Stimulated activated CD4-positive, alpha-beta T cell treated with anti-CD3 and anti-CD28 coated beads, TNF-alpha, amount 100 ng/mL, for 48 hours (primary cell): ENCODE results near the gene BANK1.

Source experiments
- DNase-seq, 3 donors: peaks; one replicate each; pipeline ENCODE4 v3.0.0-alpha.2; 2020; ENCODE audit warnings: low read depth in 3 of 3

Gene BANK1

GRCh38 chr4:102027961-102028360 lies 237.4 kb downstream of the BANK1 start:
- no peak for DNase-seq

DNA sequence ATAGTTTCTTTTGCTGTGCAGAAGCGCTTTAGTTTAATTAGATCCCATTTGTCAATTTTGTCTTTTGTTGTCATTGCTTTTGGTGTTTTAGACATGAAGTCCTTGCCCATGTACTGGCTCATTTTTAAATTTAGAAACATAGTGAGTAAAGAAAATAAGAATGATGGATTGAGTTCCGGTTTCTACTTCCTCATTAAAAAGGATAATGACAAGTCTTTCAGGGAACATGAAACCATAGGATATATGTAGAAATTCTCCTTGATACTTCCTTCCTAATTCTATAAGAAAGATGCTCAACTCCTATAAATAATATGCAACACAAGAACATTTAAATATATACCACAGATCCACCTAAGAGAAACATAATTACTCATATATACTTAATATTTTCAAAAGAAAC lies 240.9 kb downstream of the BANK1 start:
- DNase-seq, result no peak

GRCh38 chr4:102036016-102036415 lies 245.5 kb downstream of the BANK1 start:
- DNase-seq, result no peak

- no peak for DNase-seq
These were observed 246.3 kb downstream of the BANK1 start for GRCh38 chr4:102036619-102037376.

- DNase-seq, result no peak
These were observed 247.0 kb downstream of the BANK1 start for GRCh38 chr4:102037566-102037965.

- DNase-seq, result no peak
These were observed 252.6 kb downstream of the BANK1 start for GRCh38 chr4:102042871-102043802.

DNA sequence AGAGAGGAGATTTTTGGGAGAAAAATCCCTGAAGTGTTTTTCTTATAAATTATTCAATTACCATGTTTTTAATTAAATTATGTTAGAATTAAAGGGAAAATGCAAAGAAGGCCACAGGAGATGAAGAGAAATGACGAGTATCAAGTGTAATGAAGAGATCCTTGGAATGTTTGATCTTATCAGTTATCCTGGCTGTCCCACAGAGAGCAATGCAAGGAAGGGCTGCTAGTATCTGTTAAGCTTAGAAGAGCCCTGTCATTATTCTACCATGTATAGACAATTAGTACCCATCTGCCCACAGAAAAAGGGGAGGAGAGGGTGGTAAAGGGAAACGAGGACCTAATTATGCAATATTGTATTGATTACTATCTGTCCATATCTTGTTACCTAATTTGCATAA lies 257.1 kb downstream of the BANK1 start:
- no peak for DNase-seq

- no peak for DNase-seq
These were observed 265.3 kb downstream of the BANK1 start for GRCh38 chr4:102055805-102056204.

DNA sequence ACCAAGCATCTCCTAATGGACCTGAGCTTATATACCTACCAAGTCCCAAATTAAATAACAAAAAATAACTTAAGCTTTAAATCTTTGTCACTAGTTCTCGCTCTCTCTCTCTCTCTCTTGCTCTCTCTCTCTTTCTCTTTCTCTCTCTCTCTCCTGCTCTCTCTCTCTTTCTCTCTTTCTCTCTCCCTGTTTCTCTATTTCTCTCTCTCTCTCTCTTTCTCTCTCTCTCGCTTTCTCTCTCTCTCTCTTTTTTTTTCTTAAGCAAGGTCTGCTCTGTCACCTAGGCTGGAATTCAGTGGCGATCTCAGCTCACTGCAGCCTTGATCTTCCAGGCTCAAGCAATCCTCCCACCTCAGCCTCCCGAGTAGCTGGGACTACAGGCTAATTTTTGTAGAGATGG lies 266.6 kb downstream of the BANK1 start:
- no peak for DNase-seq

GRCh38 chr4:102061133-102061532 lies 270.6 kb downstream of the BANK1 start:
- DNase-seq, result no peak

GRCh38 chr4:102064747-102065442 lies 274.4 kb downstream of the BANK1 start:
- no peak for DNase-seq

- no peak for DNase-seq
These were observed 286.1 kb downstream of the BANK1 start for GRCh38 chr4:102076622-102077021.

- no peak for DNase-seq
These were observed 289.7 kb downstream of the BANK1 start for GRCh38 chr4:102080184-102080583.

GRCh38 chr4:102089850-102090621 lies 299.5 kb downstream of the BANK1 start:
- no peak for DNase-seq

DNA sequence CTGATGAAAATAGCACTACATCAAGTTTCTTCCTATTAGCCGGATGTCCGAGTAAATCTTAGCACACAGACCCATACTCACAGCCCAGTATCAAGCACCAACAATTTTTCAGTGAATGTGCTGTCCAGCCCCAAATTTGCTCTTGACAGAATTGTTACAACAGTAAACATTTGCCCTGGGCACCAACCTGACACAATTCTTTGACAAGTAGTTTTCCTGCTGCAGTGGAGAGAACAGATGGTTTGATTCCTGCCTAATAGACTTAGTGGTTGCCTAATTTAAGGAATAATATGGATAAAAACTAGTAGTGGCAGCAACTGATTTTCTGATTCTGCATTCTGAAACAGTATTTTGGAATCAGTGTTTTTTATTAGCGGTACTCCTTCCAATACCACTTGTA lies 301.1 kb downstream of the BANK1 start:
- DNase-seq, result no peak

GRCh38 chr4:102094481-102094880 lies 304.0 kb downstream of the BANK1 start:
- DNase-seq, result no peak

DNA sequence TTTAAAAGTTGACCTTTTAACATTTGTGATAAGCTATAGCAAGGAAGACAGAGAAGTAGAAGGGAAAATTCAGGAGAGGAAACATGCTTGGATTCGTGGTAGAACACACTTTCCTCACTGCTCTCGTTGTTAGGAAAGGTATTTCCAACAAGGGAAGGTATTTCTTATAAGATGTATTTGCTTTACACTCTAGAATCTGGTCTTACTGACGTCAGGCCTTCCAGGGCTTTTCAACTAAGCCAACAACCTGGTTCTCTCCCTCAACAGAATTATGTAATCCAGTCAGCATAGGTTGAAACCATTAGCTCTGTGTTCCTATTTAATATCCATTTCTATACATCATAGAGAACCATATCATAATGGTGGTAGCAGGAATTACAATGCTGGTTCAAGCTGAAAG lies 312.8 kb downstream of the BANK1 start:
- DNase-seq, result no peak

DNA sequence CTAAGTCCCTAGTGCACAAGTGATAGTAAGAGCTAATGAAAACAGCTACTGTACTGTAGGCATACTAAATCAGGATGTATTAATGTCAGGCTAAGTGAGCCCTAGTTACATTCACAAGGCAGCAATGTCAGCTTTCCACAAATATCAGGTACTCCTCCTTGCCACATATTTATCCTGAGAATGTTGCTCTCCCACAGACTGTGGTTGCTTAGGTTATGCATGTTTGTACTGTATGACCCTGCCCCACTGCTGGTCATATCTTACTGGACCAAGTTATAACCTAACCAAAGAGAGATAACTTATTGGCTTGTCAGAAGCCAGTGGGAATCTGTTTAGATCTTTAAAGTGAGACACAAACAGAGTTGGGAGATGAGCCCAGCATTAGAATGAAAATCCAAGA lies 313.7 kb downstream of the BANK1 start:
- no peak for DNase-seq

DNA sequence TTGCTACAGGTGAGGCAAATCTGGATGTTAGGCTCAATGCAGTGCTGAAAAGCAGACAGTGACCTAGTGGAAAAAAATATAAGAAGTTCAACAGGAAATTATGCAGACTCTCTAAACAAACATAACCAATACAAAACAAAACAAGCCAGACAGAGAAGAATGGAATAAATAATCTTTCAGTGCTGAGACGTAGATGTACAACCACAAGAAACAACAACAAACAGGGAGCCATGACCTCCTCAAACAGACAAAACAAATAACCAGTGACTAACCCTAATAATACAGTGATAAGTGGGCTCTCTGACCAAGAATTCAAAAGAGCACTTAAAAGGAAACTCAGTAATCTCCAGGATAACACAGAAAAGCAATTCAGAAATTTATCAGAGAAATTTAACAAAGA lies 315.5 kb downstream of the BANK1 start:
- DNase-seq, result no peak

- no peak for DNase-seq
These were observed 323.6 kb downstream of the BANK1 start for GRCh38 chr4:102114118-102114630.

- DNase-seq, result no peak
These were observed 325.6 kb downstream of the BANK1 start for GRCh38 chr4:102116121-102116520.
